ENCODE results near the gene ZNF775. TPM values are rescaled to one million over a fixed set of nuclear protein-coding genes. Genes with fewer than 3 reads are reported as not detected.

ZNF775 gene
- polyA plus RNA-seq, 10 donors: 3.8 to 7.4 (median 5.3) TPM

GRCh38 chr7:150434240-150434639 lies 55.1 kb downstream of the ZNF775 start:
- no peak for DNase-seq

GRCh38 chr7:150435047-150435389 lies 55.9 kb downstream of the ZNF775 start:
- no peak for DNase-seq

- peak in 1 of 3 donors; percentile 49 for DNase-seq
These were observed 56.4 kb downstream of the ZNF775 start for GRCh38 chr7:150435390-150436073.

- no peak for DNase-seq
These were observed 60.8 kb downstream of the ZNF775 start for GRCh38 chr7:150439967-150440366.

GRCh38 chr7:150441524-150441923 lies 62.4 kb downstream of the ZNF775 start:
- DNase-seq: no peak

GRCh38 chr7:150442811-150443210 lies 63.7 kb downstream of the ZNF775 start:
- DNase-seq: no peak

- no peak for DNase-seq
These were observed 64.8 kb downstream of the ZNF775 start for GRCh38 chr7:150443793-150444540.

GRCh38 chr7:150444674-150445365 lies 65.7 kb downstream of the ZNF775 start:
- no peak for DNase-seq

GRCh38 chr7:150446288-150446938 lies 67.3 kb downstream of the ZNF775 start:
- no peak for DNase-seq

Other genes starting within 250 kb of the ZNF775 start
- 1 to 10 TPM; 4.1 to 9.6 (median 6.2) TPM for gene LRRC61, start 56.0 kb upstream of the ZNF775 start, polyA plus RNA-seq (ENCODE audit: insufficient read length in 10 of 10)
- 1 to 10 TPM in 8 of 10 donors, under 1 TPM in 2; 0.59 to 3.2 (median 1.4) TPM for gene ACTR3C, start 55.8 kb upstream of the ZNF775 start, polyA plus RNA-seq (ENCODE audit: insufficient read length in 10 of 10)
- 10 to 100 TPM; 35.4 to 70.6 (median 47.5) TPM for gene RARRES2, start 37.7 kb upstream of the ZNF775 start, polyA plus RNA-seq (ENCODE audit: insufficient read length in 10 of 10)
- 10 to 100 TPM; 58.1 to 75.0 (median 65.7) TPM for gene REPIN1, start 10.5 kb upstream of the ZNF775 start, polyA plus RNA-seq (ENCODE audit: insufficient read length in 10 of 10)
- 1 to 10 TPM; 5.5 to 9.8 (median 7.1) TPM for gene GIMAP8, start 71.3 kb downstream of the ZNF775 start, polyA plus RNA-seq (ENCODE audit: insufficient read length in 10 of 10)
- gene GIMAP7, start 135.5 kb downstream of the ZNF775 start, polyA plus RNA-seq (ENCODE audit: insufficient read length in 10 of 10): 10 to 100 TPM in 5 of 10 donors, 1 to 10 TPM in 5; 7.9 to 20.3 (median 10.6) TPM
- 10 to 100 TPM; 17.1 to 32.7 (median 21.8) TPM for gene GIMAP4, start 188.1 kb downstream of the ZNF775 start, polyA plus RNA-seq (ENCODE audit: insufficient read length in 10 of 10)